ENCODE measurements around the gene AGPAT1. TPM values are rescaled to one million over a fixed set of nuclear protein-coding genes. Genes with fewer than 3 reads are reported as not detected.

AGPAT1 gene, protein sequence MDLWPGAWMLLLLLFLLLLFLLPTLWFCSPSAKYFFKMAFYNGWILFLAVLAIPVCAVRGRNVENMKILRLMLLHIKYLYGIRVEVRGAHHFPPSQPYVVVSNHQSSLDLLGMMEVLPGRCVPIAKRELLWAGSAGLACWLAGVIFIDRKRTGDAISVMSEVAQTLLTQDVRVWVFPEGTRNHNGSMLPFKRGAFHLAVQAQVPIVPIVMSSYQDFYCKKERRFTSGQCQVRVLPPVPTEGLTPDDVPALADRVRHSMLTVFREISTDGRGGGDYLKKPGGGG
- total RNA-seq, result 10 to 100 TPM; 22.7 to 54.2 TPM
- 14.6 to 18.8 reads per million in 2 donors for total RNA-seq

DNA sequence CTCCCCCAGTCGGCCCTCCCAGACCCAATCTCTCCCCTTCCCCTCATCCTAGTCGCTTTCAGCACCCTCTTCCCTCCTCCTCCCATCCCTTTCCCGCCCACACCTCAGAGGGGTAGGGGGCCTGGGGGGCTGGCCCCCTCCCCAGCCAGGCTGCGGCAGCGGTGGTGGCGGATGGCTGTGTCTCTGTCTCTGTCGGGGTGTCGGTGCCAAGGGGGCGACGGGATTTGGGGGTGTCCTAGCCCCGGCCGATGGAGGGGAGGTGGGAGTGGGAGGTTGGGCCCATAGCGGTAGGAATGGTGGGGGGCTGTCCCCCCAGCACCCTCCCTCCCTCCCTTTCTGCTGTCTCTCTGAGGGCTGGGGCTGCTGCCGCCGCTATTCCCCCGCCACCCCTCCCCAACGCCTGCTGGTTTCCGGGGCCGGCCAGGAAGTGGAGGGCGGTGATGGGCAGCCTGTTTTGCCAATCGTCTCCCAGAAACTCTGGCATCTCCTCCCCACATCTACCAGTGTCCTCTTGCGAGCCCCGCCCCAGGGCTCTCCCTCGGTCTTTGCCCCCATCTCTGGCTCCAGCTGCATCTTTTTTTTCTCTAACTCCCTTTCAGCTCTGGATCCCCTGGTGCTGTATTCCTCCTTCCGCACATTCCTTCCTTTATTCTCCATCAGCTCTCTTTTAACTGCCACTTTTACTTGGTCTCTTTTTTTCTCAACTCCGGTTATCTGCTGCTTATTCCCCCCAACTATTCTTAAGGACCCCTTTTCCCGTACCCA, at the start of gene AGPAT1:
AGPAT1 (minus strand) TSS at position 374 of the 765 bp plus-strand sequence. CDS start 4,588 bp downstream, outside the sequence.
- no peaks in the 10 kb centered on the region for H3K9me3 ChIP-seq (ENCODE audit: control insufficient read depth, low read length, poor library complexity, severe bottlenecking)
- H3K36me3 Mint-ChIP-seq (ENCODE audit: low read depth), result peaks cover 9% of the 10 kb centered on the region

DNA sequence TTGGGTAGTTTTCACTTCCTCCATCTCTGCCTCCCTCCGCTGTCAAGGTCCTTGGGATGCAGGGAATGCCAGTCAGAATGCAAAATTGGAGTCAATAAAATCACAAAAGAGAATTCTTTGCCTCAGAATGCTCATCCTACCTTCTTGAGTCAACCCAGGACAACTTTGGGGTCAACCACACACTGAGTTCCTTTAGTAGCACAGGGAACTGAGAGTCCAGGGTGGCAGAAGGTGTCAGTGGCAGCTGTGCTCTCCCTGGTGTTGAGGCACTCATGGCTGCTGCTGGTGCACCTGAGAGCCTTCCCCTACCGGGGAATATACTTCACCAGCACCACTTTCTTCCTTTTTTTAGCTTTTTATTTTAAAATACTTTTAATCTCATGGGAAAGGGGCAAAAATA, 48.8 kb upstream of the AGPAT1 start:
- Mint-ChIP-seq H3K4me1 (peaks cover 5% of the 10 kb centered on the region), H3K27me3 (peaks cover 4% of the 10 kb centered on the region), H3K4me3 (no peak overlapping the region), H3K36me3 (ENCODE audit: low read depth) (peaks cover 3% of the 10 kb centered on the region), H3K27ac (peak overlapping the region; percentile 27)
- DNase-seq (no peak), ATAC-seq (no peak)
- H3K9me3 ChIP-seq (ENCODE audit: control insufficient read depth, low read length, poor library complexity, severe bottlenecking), result no peaks in the 10 kb centered on the region

More for the DNA sequence above, at the start of gene AGPAT1:
- peak; percentile 90 to 93 (median 92) for DNase-seq
- no peaks in the 10 kb centered on the region for H3K27me3 Mint-ChIP-seq
- H3K4me3 Mint-ChIP-seq, result peak within 1 kb of the TSS; percentile 98
- H3K4me1 Mint-ChIP-seq, result peaks cover 73% of the 10 kb centered on the region
- ATAC-seq, result peak; percentile 52
- peak within 1 kb of the TSS; percentile 98 for H3K27ac Mint-ChIP-seq

DNA sequence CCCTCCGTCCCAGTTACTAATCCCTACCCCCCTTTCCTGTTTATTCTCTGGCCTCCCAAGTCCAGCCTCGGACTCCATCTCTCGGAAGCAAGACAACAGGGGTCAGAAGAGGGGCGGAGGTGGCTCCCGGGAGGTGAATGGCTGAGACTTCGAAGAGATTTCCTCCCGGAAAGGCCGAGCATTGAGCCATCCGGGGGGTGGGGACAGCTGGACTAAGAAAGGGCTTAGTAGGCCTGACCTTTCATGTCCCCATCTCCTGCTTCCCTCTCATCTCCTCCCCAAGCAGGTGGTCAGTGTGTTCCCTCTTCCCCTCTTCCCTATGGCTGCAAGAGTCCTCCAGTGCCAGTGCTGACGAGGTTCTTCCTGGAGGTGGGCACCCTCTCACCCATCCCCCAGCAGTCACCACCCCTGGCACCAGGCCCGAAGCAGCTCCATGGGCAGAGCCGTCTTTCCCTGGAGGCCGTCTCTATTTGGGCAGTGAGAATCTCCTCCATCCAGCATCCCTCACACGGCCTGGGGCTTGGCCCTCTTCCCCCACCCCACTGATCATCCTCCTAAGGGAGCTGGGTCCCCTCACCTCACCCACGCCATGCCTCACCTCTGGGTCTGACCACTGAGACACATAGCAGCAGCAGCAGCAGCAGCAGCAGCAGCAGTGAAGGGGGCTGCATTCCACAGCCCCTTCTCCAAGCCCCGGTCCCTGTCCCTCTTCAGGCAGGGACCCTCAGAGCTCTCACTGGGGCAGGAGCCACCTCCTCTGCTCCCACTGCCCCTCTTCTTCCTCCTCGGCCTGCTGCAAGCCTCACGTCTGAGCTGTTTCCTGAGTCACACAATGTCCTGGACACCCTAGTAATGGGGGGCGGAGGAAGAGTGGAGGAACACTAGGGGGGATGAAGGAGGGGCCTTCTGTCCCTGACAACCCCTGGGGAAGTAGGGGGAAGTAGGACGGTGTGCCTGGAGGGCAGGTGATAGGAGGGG, 47.7 kb upstream of the AGPAT1 start, which contains the start of gene NOTCH4:
NOTCH4 (minus strand) TSS at position 810 of the 978 bp plus-strand sequence; CDS start at position 671, 139 bp downstream.
- Mint-ChIP-seq H3K27ac (peak within 1 kb of the TSS; percentile 60), H3K4me1 (peaks cover 5% of the 10 kb centered on the region)

DNA sequence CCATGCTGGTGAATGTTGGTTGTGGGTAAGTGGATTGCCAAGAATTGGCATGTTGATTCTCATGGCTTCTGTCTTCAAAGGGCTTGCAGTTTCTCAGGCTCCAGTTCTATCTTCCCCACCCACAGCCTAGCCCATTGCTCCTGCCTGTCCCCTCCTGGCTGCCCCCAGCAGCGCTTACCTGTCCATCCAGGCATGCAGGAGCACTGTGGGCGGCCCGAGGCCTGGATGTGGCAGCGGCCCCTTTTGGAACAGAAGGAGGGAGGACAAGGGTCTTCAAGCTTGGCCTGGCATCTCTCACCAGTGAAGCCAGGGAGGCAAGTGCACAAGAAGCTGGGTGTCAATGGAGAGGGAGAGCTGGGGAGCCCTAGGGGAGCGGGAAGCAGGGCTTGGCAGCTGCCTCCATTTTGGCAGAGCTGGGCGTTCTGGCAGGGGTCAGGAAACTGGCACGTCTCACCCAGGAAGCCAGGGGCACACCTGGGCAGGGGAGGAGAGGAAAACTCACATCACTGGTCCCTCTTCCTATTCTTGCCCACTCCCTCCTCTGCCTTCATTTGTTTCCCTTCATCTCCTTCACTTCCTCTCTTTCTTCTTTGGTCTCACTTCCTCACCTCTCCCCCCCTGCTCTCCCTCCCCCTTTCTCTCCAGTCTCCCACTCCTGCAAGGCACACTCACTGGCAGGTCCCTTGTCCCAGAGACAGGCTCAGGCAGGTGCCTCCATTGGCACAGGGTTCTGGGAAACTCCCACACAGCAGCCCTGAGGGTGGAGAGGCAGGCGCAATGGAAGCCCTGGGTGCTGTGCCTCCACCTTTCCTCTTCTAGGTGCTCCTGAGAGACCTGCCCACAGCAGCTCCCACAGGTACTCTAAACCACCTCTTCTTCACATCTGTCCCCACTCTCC, 46.7 kb upstream of the AGPAT1 start:
- H3K36me3 Mint-ChIP-seq (ENCODE audit: low read depth), result peaks cover 1% of the 10 kb centered on the region
- no peaks in the 10 kb centered on the region for H3K9me3 ChIP-seq (ENCODE audit: control insufficient read depth, low read length, poor library complexity, severe bottlenecking)
- no peak for ATAC-seq
- H3K4me1 Mint-ChIP-seq, result peaks cover 5% of the 10 kb centered on the region
- DNase-seq, result no peak
- peaks cover 9% of the 10 kb centered on the region for H3K27me3 Mint-ChIP-seq
- H3K27ac Mint-ChIP-seq, result peak overlapping the region; percentile 60
- no peak overlapping the region for H3K4me3 Mint-ChIP-seq

More for the DNA sequence above, 47.7 kb upstream of the AGPAT1 start, which contains the start of gene NOTCH4:
- no peaks in the 10 kb centered on the region for H3K9me3 ChIP-seq (ENCODE audit: control insufficient read depth, low read length, poor library complexity, severe bottlenecking)
- Mint-ChIP-seq H3K27me3 (peaks cover 9% of the 10 kb centered on the region), H3K36me3 (ENCODE audit: low read depth) (no peaks in the 10 kb centered on the region), H3K4me3 (no peak within 1 kb of the TSS)
- DNase-seq (no peak), ATAC-seq (no peak)

DNA sequence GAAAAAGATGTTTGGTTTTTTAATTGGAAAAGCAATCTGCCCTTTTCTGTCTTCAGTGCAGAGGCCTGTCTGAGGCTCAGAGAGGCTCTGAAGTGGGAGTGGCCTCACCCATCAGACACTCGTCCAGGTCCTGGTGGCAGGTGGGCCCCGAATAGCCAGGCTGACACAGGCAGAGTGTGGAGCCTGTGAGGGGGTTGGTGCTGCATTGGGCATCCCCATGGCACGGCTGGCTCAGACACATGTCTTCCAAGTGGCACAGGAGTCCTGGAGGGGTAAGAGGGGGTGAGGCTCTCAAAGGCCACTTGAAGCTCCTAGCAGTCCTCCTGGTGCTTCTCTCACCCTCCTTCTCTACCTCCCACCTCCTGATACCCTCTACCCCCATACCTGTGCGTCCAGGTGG, 44.1 kb upstream of the AGPAT1 start:
- ATAC-seq (no peak), DNase-seq (no peak)
- Mint-ChIP-seq H3K4me1 (peaks cover 7% of the 10 kb centered on the region), H3K27me3 (peaks cover 9% of the 10 kb centered on the region), H3K4me3 (no peak overlapping the region), H3K27ac (no peak overlapping the region), H3K36me3 (ENCODE audit: low read depth) (peaks cover 2% of the 10 kb centered on the region)
- H3K9me3 ChIP-seq (ENCODE audit: control insufficient read depth, low read length, poor library complexity, severe bottlenecking), result no peaks in the 10 kb centered on the region

DNA sequence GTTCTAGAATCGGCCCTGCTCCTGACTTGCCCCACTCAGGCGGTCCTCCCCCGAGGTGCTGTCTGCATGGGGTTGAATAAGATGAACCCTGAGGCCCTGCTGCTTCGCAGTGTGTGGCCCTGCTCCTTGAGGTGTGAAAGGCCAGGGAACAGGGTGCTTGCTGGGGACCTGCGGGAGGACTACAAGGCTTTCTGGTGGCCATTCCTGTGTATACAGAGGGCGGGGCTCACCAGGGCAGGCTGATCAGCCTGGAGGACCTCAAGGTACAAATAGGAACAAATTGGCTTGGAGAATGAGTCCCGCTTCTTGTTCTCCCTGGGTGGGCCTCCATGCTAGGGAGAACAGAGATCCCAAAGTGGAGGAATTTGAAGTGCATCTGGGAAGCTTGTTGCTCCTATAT, 42.3 kb upstream of the AGPAT1 start:
- DNase-seq (no peak), ATAC-seq (no peak)
- H3K27me3 Mint-ChIP-seq, result peaks cover 9% of the 10 kb centered on the region
- peaks cover 2% of the 10 kb centered on the region for H3K36me3 Mint-ChIP-seq (ENCODE audit: low read depth)
- peaks cover 9% of the 10 kb centered on the region for H3K4me1 Mint-ChIP-seq
- H3K9me3 ChIP-seq (ENCODE audit: control insufficient read depth, low read length, poor library complexity, severe bottlenecking), result no peaks in the 10 kb centered on the region
- no peak overlapping the region for H3K4me3 Mint-ChIP-seq
- H3K27ac Mint-ChIP-seq, result no peak overlapping the region

DNA sequence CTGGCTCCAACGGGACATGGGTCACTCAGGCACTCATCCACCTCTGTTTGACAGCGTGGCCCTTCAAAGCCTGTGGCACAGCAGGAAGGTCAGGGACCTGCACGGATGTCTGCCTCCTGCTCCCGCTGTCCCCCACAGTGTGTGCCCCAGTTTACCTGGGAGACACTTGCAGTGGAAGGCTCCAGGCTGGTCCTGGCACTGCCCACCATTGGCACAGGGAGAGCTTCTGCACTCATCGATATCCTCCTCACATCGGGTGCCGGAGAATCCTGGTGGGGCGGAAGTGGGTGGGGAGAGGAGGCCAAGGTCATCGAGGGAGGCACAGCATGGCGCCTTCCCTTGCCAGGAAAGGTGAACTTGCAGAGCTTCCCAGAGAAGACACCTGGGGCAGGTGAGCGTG, 41.1 kb upstream of the AGPAT1 start:
- Mint-ChIP-seq H3K4me3 (no peak overlapping the region), H3K27me3 (peaks cover 9% of the 10 kb centered on the region), H3K4me1 (peaks cover 5% of the 10 kb centered on the region), H3K27ac (no peak overlapping the region), H3K36me3 (ENCODE audit: low read depth) (peaks cover 2% of the 10 kb centered on the region)
- H3K9me3 ChIP-seq (ENCODE audit: control insufficient read depth, low read length, poor library complexity, severe bottlenecking), result no peaks in the 10 kb centered on the region
- no peak for DNase-seq
- ATAC-seq, result no peak

DNA sequence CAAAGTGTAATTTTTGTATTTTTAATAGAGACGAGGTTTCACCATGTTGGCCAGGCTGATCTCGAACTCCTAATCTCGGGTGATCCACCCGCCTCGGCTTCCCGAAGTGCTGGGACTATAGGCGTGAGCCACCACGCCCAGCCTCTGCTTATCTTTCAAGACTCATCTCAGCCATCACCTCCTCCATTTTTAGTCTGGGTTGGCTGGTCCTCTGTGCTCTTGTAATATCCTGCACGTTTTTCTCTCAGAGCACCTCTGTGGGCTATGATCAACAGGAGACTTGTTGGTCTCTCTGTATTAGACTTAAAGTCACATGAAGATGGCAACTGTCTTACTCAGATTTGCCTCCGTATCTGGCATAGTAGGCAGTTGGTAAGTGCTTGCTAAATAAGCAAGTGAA, 40.4 kb upstream of the AGPAT1 start:
- H3K27ac Mint-ChIP-seq, result no peak overlapping the region
- DNase-seq, result no peak
- no peak for ATAC-seq

DNA sequence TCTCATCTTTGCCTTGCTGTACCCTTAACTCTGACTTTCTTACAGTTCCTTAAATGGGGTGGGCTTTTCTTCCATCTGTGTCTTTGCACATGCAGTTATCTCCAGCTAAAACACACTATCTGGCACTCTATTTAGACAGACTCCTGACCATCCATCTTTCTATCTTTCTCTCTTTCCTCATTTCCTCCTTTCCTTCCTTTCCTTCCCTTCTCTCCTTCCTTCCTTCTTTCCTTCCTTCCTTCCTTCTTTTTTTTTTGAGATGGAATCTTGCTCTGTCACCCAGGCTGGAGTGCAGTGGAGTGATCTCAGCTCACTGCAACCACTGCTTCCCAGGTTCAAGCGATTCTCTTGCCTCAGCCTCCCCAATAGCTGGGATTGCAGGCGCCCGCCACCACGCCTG, 39.7 kb upstream of the AGPAT1 start:
- H3K4me3 Mint-ChIP-seq, result no peak overlapping the region

More for the DNA sequence above, 40.4 kb upstream of the AGPAT1 start:
- Mint-ChIP-seq H3K4me1 (peaks cover 7% of the 10 kb centered on the region), H3K36me3 (ENCODE audit: low read depth) (peaks cover 2% of the 10 kb centered on the region), H3K27me3 (peaks cover 9% of the 10 kb centered on the region), H3K4me3 (no peak overlapping the region)
- H3K9me3 ChIP-seq (ENCODE audit: control insufficient read depth, low read length, poor library complexity, severe bottlenecking), result no peaks in the 10 kb centered on the region

DNA sequence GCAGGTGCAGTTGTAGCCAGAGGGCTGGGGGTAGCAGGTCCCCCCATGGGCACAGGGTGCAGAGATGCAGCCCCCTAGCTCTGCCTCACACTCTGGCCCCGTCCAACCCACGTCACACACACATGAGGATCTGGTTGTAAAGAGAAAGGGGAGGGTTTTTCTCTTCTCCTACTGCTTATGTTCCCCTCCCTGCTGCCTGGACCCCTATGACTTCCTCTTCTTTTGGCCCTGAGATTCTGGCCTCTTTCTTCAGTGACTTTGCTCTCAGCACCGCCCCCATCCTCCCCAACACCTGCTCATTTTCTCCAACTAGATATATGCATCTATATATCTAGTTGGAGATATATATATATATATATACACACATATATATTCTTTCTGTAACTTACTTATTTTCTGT, 38.2 kb upstream of the AGPAT1 start:
- ATAC-seq, result no peak
- Mint-ChIP-seq H3K4me1 (peaks cover 10% of the 10 kb centered on the region), H3K4me3 (no peak overlapping the region), H3K27ac (no peak overlapping the region), H3K36me3 (ENCODE audit: low read depth) (peaks cover 2% of the 10 kb centered on the region), H3K27me3 (no peaks in the 10 kb centered on the region)
- no peaks in the 10 kb centered on the region for H3K9me3 ChIP-seq (ENCODE audit: control insufficient read depth, low read length, poor library complexity, severe bottlenecking)
- no peak for DNase-seq

More for the DNA sequence above, 39.7 kb upstream of the AGPAT1 start:
- Mint-ChIP-seq H3K27ac (no peak overlapping the region), H3K4me1 (peaks cover 7% of the 10 kb centered on the region), H3K36me3 (ENCODE audit: low read depth) (peaks cover 2% of the 10 kb centered on the region), H3K27me3 (peaks cover 9% of the 10 kb centered on the region)
- DNase-seq (no peak), ATAC-seq (no peak)
- no peaks in the 10 kb centered on the region for H3K9me3 ChIP-seq (ENCODE audit: control insufficient read depth, low read length, poor library complexity, severe bottlenecking)

DNA sequence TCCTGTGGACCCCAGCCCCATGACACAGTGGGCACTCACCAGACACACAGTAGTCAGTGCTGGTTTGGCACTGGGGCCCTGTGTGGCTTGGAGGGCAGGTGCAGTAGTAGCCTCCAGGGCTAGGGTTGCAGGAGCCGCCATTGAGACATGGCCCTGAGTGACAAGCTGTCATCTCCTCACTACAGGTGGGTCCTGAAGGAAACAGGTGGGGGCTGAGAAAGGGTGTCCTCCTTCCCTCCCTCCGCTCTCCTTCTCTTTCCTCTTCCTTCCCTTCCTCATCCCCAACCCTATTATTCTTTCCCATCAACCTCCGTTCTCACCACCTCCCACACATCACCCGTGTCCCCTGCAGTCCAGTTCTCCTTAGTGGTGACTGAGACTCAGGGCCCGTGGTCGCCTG, 37.8 kb upstream of the AGPAT1 start:
- Mint-ChIP-seq H3K27me3 (no peaks in the 10 kb centered on the region), H3K36me3 (ENCODE audit: low read depth) (peaks cover 2% of the 10 kb centered on the region), H3K4me3 (no peak overlapping the region), H3K4me1 (peaks cover 10% of the 10 kb centered on the region), H3K27ac (no peak overlapping the region)
- H3K9me3 ChIP-seq (ENCODE audit: control insufficient read depth, low read length, poor library complexity, severe bottlenecking), result no peaks in the 10 kb centered on the region
- ATAC-seq (no peak), DNase-seq (no peak)

All from T-helper 17 cell (primary cell).